ENCODE data around the gene ZSCAN21. TPM values are rescaled to one million over a fixed set of nuclear protein-coding genes. Genes with fewer than 3 reads are reported as not detected.

The ZSCAN21 gene
- total and polyA plus RNA-seq, 12 donors: 5.4 to 10.0 (median 6.9) TPM

- peaks cover 0 to 4% (median 0%) of the 10 kb centered on the region in 9 donors for H3K4me1 ChIP-seq
- intact Hi-C loops (cut with DNase I): no loop called here
- H3K4me3 ChIP-seq: no peak overlapping the region
- peaks cover 0 to 38% (median under 1%) of the 10 kb centered on the region in 9 donors for H3K36me3 ChIP-seq
- ATAC-seq: no peak
- H3K27ac ChIP-seq: no peak overlapping the region
- DNase-seq: no peak
- no peaks in the 10 kb centered on the region for H3K27me3 ChIP-seq
- 76 to 80% methylated on average over 7 of the region's 7 CpGs for WGBS, 2 donors
- TF ChIP-seq CTCF (IDR thresholded peaks at IDR 0.05): no peak
- no peaks in the 10 kb centered on the region for H3K9me3 ChIP-seq
These were observed 9.0 kb upstream of the ZSCAN21 start for GRCh38 chr7:100040575-100040974.

GRCh38 chr7:100044718-100045117 is 4.9 kb upstream of the ZSCAN21 start:
- intact Hi-C loops (cut with DNase I): loop anchor here in 1 of 10 donors (5.0 kb wide), 1 partner anchor 38 kb away; the partner anchor contains the start of gene ZNF3

GRCh38 chr7:100048680-100049079 is 894 bp upstream of the ZSCAN21 start:
- no peak for DNase-seq
- no peak for ATAC-seq
- Histone ChIP-seq H3K4me1 (peaks cover 4 to 24% (median 12%) of the 10 kb centered on the region in 9 donors), H3K27ac (no peak overlapping the region), H3K36me3 (peaks cover 0 to 11% (median 0%) of the 10 kb centered on the region in 9 donors), H3K4me3 (peak overlapping the region in 3 of 10 donors; percentile 82 to 91 (median 82)), H3K9me3 (no peaks in the 10 kb centered on the region), H3K27me3 (no peaks in the 10 kb centered on the region)
- TF ChIP-seq CTCF (IDR thresholded peaks at IDR 0.05): no peak
- intact Hi-C loops (cut with DNase I): loop anchor here in 3 of 10 donors (2.0 to 5.0 kb wide), 2 partner anchors 34 to 52 kb away; partner anchors contain the start of genes AP4M1 (in 3 of the 3), MCM7 (in 3 of the 3) and ZNF3 (in 1 of the 3)
- 94 to 95% methylated on average over 4 of the region's 4 CpGs for WGBS, 2 donors

More at GRCh38 chr7:100044718-100045117, 4.9 kb upstream of the ZSCAN21 start:
- ATAC-seq: no peak
- DNase-seq: no peak
- Histone ChIP-seq H3K27ac (no peak overlapping the region), H3K4me3 (no peak overlapping the region), H3K36me3 (peaks cover 0 to 6% (median 0%) of the 10 kb centered on the region in 9 donors), H3K27me3 (no peaks in the 10 kb centered on the region), H3K9me3 (no peaks in the 10 kb centered on the region), H3K4me1 (peaks cover 0 to 6% (median 4%) of the 10 kb centered on the region in 9 donors)
- peak in 1 of 9 donors; percentile 10 for TF ChIP-seq CTCF (IDR thresholded peaks at IDR 0.05)
- 68 to 73% methylated on average over 6 of the region's 6 CpGs for WGBS, 2 donors

GRCh38 chr7:100051611-100052010 is 2.0 kb downstream of the ZSCAN21 start:
- Histone ChIP-seq H3K4me1 (peaks cover 4 to 24% (median 12%) of the 10 kb centered on the region in 9 donors), H3K27ac (no peak overlapping the region), H3K9me3 (no peaks in the 10 kb centered on the region), H3K36me3 (peaks cover 0 to 18% (median under 1%) of the 10 kb centered on the region in 9 donors), H3K27me3 (no peaks in the 10 kb centered on the region), H3K4me3 (no peak overlapping the region)
- 86 to 90% methylated on average over 3 of the region's 3 CpGs for WGBS, 2 donors
- DNase-seq: no peak
- intact Hi-C loops (cut with DNase I): loop anchor here in 8 of 10 donors (5.0 to 10.0 kb wide), 6 partner anchors 34 to 137 kb away; partner anchors contain the start of genes TRIM4 (in 2 of the 8), GJC3 (in 1 of the 8) and ZKSCAN1 (in 1 of the 8)
- no peak for ATAC-seq
- no peak for TF ChIP-seq CTCF (IDR thresholded peaks at IDR 0.05)
